ENCODE measurements around the gene DNM1.

DNM1 gene

GRCh38 chr9:128206484-128206883 is 3.3 kb downstream of the DNM1 start:
- FAIRE-seq: no peak

DNA sequence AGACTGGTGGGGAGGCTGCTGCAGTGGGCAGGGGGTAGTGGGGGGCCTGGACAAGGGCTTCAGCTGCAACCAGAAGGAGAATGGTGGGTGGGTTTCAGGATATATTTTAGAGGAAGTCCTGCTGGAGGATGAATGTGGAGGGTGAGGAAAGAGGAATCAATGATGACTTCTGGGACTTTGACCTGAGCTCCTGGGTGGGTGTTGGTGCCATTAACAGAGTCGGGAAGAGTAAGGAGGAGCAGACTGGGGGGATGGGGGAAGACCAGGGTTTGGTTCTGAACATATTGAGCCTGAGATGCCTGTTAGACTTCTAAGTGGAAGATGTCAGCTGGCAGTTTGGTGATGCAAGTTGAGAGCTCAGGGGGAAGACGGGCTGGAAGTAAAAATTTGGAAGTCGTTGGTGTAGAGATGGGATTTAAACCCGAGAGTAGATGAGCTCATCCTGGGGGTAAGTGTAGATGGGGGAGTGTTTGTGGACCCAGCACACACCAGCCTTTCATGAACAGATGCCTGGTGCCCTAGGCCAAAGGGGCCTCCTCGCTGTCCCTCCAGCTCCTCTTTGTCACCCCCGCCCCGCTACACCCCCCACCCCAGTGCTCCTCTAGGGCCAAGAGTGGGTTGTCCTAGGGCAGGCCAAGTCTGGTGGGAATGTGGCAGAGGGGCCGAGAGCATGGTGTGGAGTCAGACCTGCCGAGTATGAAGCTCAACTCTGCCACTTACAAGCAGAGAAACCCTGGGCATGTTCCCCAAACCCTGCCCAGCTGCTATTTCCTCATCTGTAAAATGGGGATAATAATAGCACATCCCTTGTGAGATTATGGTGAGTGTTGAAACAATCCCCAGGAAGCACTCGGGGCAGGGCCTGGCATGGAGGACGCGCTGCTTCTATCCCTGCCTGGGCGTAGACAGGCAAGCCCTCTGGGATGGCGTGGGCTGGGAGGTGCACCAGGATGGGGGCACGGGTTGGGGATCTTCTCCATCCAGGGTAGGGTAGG is 4.0 kb downstream of the DNM1 start:
- FAIRE-seq: no peak

DNA sequence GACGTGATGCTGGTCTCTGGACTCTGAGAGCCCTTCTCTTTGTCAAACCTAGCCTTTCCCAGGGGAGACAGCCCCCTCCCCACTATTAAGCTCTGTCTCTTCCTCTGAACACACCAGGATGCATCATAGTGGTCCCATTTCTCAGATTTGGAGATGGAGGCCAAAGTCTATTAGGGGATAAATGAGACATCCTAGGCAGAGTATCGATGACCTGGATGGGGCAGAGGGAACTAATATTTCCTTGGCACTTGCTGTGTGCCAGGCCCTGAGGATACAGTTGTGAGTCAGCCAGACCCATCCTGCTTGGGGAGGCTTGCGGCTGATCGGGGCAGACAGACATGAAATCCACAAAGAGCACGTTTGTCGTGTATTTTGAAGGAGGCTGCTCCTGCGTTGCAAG is 5.2 kb downstream of the DNM1 start:
- FAIRE-seq: no peak

DNA sequence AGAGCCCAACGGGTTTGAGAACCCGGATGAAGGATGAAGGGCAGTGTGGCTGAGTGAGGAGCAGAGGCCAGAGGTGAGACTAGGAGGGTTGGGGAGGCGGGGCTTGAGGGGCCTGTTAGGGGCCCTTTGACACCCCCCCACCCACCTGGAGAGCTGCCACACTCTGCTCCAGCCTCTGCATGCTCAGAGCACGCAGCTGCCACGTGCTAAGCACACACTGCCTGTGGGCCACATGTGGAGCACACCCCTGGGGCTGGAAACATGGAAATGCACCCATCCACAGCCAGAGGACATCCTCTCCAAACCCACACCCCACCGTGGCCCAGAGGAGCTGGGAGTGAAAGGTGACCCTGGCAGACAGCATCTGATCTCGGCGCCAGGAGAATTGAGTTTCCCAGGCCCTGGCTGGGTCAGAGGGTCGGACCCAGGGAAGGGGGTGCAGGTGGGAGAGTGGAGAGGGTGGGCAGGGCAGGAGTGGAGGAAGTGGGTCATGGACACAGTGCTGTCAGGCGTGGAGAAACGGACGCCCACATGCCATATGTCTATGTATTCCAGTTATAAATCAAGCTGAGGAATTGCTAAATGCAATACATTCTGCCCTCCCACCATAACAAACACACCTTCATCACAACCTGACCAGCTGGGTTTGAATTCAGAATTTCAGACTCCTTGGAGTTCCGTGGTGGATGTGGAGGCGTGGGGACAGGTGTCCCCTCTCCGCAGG is 5.9 kb downstream of the DNM1 start:
- no peak for FAIRE-seq

DNA sequence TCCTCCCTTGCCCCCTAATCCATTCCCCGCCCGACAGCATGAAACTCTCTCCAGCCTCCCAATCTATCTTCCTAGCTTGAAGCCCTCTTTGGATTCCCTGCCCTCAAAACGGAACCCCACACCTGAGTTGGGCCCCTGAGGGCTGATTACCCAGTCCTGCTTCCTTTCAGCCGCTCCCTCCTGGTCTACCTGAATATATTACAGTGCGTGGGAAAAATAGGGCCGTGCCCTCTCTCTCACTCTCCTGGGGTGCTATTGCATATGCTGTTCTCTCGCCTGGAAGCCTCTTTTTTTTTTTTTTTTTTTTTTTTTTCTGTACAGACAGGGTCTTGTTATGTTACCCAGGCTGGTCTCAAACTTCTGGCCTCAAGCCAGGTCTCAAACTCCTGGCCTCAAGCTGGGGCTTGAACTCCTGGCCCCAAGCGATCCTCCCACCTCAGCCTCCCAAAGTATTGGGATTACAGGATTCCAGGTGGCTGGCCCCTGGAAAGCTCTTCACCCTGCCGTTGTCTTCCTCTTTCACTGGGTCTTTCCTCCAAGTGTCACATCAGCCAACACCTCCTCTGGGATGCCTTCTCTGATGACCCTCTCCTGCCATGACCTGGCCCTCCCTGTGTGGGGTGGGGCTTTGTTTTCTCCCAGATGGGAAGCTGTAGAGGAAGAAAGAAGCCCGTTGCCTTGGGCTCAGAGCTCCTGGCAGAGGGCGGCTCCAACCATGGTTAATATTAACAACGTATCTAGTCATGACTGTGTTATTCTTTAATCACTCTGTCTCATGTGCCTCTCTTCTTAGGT is 8.2 kb downstream of the DNM1 start:
- no peak for FAIRE-seq

- no peak for FAIRE-seq
These were observed 8.8 kb downstream of the DNM1 start for GRCh38 chr9:128211981-128212281.

DNA sequence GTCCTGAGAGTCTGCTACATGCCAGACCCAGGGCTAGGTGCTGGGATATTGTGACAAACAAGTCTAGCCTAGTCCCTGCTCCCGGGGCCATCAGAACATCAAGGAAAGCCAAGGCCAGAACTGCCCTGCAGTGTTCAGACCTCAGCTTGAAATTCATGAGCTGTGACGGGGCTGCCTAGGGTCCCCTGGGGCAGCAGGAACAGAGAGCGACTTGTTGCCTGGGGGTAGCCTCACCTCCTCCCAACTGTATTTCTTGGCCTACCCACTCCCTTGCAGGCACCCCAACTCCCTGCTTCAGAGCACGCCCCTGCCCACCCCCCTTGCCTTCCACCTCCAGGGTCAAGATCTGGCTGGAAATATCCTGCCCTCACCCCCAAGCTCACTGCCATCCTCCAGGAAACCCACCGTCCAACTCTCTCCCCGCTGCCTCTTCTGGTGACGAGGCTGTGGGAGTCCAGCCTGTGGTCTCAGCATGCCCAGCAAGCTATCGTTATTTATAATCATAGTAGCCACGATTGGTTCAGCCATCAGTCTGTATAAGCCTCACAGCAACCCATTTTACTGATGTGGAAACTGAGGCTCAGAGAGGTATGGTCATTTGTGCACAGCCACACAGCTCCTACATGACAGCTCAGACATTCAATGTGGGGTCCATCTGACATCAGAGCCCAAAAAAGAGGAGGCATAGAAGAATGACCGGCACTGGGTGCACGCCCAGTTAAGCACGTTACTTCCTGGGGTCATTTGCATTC is 10.7 kb downstream of the DNM1 start:
- FAIRE-seq: no peak

DNA sequence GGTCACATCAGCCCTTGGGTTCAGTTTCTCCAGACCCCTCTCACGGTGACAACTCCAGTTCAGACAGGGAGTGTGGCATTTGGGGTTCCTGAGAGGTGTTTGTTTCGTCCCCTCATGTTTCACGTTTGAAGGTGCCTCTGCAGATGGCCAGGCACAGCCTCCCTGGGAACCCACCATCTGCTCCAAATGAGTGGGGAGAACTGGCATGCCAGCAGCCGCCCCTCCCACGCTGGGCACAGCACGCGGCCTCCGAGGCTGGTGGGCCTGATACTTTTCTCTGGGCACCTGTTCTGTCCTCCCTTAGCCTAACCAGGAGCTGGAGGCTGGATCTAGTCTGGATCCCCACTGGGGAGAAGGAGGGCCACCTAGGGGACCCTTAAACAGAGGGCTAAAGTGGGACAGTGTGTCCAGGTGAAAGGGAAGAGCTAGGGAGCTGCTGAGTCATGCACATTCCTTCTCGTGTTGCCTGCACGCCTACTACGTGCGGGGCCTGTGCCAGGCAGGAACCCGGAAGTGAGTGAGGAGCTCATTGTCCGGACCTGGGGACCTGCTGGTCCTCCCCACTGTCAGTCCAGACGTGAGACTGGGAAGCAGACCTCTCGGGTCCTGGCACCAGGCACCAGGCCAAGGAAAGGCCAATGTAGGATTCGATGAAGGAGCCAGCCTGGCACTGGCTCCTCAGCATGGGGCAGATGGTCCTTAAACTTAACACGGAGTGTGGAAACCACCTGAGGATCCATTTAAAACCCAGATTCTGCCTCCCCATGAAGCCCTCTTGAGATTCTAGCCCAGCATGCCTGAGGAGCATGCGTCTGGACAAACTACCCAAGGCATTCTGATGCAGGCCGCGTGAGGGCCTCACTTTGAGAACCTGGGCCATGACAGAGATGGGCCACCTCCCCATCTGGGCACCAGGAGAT is 11.7 kb downstream of the DNM1 start:
- FAIRE-seq: no peak

DNA sequence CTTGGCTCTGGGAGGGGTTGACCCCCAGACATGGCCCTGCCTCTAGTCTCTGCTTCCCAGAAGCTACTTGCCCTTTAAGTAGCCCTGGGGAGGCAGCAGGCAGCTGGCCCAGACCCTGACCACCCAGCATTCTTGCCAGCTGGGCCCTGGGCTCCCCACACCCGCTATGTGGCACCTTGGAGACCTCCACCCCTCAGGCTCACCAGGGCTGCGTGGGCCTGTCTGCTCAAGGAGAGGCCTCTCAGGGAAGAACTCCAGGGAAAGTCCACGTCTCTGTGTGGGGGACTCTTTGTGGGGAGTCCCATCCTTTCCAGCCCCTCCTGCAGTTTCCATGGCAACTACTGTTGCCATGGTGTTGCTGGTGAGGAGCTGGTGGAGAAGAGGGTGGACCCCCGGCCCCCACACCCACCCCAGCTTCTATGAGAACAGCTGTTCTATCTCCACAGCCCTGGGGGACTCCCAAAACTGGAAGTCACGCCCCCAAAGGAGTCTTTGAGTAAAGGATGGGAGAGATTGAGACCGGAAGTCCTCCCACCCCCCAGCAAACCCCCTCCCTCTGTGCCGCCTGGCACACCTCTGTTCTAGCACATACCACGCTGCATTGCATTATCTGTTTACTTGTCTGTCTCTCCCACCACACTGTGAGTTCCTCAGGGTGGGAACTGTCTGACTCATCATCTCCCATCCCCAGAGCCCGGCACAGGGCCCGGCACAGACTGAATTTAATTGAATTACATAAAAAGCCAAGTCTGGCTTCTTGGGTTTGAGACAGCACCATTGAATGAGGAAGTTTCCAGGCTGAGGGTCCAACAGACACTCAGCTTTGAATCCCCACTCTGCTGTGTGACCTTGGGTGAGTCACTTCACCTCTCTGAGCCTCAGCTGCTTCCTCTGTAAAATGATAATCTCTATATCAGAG is 12.6 kb downstream of the DNM1 start:
- FAIRE-seq: no peak

GRCh38 chr9:128216781-128217553 is 13.8 kb downstream of the DNM1 start:
- no peak for FAIRE-seq

- FAIRE-seq: no peak
These were observed 15.0 kb downstream of the DNM1 start for GRCh38 chr9:128218172-128218517.

DNA sequence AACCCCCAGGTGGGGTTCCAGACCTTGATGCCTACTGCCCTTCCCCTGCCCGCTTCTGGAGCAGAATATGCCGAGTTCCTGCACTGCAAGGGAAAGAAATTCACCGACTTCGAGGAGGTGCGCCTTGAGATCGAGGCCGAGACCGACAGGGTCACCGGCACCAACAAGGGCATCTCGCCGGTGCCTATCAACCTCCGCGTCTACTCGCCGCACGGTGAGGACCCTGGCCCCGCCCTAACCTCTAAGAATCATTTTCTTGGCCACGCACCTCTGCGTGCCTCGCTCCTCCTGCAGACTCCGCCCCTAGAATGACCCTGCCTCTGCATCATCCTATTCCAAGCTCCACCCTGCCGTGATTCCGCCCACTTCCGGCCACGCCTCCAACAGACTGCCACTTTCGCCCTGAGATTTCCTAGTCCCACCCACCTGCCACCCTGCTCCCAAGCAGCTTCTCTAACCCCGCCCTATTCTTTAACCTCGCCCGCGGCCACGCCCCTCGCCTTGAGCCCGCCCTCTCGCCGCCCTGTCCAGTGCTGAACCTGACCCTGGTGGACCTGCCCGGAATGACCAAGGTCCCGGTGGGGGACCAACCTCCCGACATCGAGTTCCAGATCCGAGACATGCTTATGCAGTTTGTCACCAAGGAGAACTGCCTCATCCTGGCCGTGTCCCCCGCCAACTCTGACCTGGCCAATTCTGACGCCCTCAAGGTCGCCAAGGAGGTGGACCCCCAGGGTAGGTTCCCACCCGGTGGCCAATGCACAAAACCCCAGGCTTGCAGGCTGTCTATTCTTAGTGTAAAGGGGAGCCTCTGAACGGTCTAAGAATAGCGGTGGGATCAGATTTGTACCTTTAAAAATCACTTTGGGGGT is 15.6 kb downstream of the DNM1 start:
- peak; percentile 14 for FAIRE-seq

GRCh38 chr9:128219831-128220230 is 16.7 kb downstream of the DNM1 start:
- no peak for FAIRE-seq

DNA sequence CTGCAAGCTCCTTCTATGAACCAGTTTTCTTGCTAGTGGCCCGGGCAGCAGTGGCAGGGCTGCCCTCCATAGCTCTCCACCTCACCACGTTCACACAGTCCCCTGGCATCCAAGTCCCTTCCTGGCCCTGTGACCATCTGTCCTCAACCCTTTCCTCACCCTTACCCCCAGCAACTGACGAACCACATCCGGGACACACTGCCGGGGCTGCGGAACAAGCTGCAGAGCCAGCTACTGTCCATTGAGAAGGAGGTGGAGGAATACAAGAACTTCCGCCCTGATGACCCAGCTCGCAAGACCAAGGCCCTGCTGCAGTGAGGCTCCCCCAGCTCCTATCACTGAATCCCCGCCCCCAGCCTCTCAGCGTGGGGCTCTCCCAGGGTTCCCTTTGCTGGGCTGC is 18.8 kb downstream of the DNM1 start:
- FAIRE-seq: no peak

DNA sequence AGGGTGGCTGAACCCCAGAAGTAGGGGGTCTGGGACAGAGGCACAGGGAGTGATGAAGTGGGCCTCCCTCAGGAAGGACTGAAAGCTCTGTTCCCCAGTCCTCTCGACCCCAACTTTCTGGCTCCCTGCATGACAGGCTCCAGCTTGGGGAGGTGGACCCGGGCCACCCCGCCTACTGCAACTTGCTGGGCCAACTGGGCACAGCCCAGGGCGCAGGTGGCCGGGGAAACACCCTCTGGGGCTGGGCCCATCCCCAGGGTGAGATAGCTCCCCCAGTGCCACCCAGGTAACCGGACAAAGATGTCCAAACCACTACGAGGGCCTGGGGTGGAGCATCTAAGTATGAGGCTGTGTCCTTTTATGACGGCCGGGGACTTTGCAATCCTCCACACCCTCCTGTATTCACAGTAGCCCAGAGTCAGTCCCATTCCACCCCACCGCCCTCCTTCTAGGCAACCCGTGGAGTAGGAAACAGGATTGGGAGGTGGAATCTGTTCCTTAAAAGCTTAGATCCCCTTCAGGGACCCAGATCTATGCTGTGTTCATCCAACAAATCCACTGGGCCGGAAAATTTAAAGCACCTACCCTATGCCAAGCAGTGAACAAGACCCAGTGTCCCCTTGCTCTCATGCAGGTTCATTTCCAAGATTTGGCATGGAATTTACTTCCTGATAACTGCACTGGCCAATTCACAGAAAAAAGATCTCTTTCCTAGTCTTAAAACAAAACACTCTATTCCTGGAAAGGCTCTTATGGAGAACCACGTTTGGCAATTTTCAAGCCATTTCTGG is 19.9 kb downstream of the DNM1 start:
- no peak for FAIRE-seq

- no peak for FAIRE-seq
These were observed 21.7 kb downstream of the DNM1 start for GRCh38 chr9:128224877-128225276.

DNA sequence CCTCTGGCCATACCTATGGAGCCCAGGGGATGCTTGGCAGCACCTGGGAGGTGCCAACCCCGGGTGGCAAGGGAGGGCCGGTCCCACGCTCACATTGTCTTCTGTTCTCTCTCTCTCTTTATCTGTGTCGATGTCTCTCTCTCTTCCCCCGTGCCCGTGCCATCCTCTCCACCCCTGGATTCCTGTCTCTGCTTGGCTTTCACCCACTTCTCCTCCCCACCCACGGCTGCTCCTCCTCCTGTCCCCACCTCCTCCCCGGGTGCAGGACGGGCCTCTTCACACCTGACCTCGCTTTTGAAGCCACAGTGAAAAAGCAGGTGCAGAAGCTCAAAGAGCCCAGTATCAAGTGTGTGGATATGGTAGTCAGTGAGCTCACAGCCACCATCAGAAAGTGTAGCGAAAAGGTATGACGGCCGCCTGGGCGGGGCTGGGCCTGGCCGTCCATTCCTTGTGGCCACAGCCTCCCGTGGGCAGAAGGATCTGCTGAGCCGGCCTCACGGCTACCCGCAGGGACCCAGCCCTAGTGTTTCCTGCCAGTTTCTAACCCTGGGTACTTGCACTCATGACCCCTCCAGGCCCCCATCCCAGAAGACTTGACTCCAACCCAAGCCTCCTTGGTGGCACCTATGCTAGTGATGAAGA is 22.7 kb downstream of the DNM1 start:
- FAIRE-seq: no peak
